ENCODE data around the gene LIN7A.

- TF ChIP-seq POLR2A (IDR thresholded peaks at IDR 0.05; ENCODE audit: low read depth, low read length), result no peak
- TF ChIP-seq, protein P1, sequence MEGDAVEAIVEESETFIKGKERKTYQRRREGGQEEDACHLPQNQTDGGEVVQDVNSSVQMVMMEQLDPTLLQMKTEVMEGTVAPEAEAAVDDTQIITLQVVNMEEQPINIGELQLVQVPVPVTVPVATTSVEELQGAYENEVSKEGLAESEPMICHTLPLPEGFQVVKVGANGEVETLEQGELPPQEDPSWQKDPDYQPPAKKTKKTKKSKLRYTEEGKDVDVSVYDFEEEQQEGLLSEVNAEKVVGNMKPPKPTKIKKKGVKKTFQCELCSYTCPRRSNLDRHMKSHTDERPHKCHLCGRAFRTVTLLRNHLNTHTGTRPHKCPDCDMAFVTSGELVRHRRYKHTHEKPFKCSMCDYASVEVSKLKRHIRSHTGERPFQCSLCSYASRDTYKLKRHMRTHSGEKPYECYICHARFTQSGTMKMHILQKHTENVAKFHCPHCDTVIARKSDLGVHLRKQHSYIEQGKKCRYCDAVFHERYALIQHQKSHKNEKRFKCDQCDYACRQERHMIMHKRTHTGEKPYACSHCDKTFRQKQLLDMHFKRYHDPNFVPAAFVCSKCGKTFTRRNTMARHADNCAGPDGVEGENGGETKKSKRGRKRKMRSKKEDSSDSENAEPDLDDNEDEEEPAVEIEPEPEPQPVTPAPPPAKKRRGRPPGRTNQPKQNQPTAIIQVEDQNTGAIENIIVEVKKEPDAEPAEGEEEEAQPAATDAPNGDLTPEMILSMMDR (conservative IDR thresholded peaks at IDR 0.05; ENCODE audit: low read depth, low read length), result peak; percentile 80
- TF ChIP-seq USF2 (IDR thresholded peaks at IDR 0.05; ENCODE audit: low read depth, low read length), result no peak
- TF ChIP-seq MAFK (IDR thresholded peaks at IDR 0.05; ENCODE audit: low read depth, low read length), result no peak
- TF ChIP-seq FOS (IDR thresholded peaks at IDR 0.05; ENCODE audit: low read depth, low read length), result no peak
- TF ChIP-seq CHD1 (IDR thresholded peaks at IDR 0.05; ENCODE audit: low read depth, low read length), result no peak
These were observed 100.3 kb downstream of the LIN7A start for GRCh38 chr12:80837342-80837978.

Data from IMR-90 (cell line).